Measurements from ENCODE around the gene GALNT9. TPM values are rescaled to one million over a fixed set of nuclear protein-coding genes. Genes with fewer than 3 reads are reported as not detected.

Gene GALNT9
- total RNA-seq, 2 donors from 2014 or later, result 0.14 to 1.0 TPM

- intact Hi-C loops (cut with DNase I), result no loop called here
- no peak for DNase-seq (ENCODE audit: low spot score)
- Histone ChIP-seq H3K27ac (no peak overlapping the region), H3K9me3 (no peaks in the 10 kb centered on the region), H3K36me3 (no peaks in the 10 kb centered on the region), H3K27me3 (replicated peaks; ENCODE audit: insufficient read depth) (peaks cover 31% of the 10 kb centered on the region), H3K4me1 (replicated peaks) (no peaks in the 10 kb centered on the region), H3K4me3 (no peak overlapping the region)
- TF ChIP-seq, protein P1, sequence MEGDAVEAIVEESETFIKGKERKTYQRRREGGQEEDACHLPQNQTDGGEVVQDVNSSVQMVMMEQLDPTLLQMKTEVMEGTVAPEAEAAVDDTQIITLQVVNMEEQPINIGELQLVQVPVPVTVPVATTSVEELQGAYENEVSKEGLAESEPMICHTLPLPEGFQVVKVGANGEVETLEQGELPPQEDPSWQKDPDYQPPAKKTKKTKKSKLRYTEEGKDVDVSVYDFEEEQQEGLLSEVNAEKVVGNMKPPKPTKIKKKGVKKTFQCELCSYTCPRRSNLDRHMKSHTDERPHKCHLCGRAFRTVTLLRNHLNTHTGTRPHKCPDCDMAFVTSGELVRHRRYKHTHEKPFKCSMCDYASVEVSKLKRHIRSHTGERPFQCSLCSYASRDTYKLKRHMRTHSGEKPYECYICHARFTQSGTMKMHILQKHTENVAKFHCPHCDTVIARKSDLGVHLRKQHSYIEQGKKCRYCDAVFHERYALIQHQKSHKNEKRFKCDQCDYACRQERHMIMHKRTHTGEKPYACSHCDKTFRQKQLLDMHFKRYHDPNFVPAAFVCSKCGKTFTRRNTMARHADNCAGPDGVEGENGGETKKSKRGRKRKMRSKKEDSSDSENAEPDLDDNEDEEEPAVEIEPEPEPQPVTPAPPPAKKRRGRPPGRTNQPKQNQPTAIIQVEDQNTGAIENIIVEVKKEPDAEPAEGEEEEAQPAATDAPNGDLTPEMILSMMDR (IDR thresholded peaks at IDR 0.05), result no peak
- TF ChIP-seq POLR2AphosphoS5 (IDR thresholded peaks at IDR 0.05), result no peak
- no peak for TF ChIP-seq POLR2A (IDR thresholded peaks at IDR 0.05)
- 42% methylated on average over 8 of the region's 8 CpGs for WGBS
Observed at GRCh38 chr12:132178316-132178715, 151.1 kb downstream of the GALNT9 start.

GRCh38 chr12:132176920-132177551 lies 152.4 kb downstream of the GALNT9 start:
- Histone ChIP-seq H3K27ac (no peak overlapping the region), H3K27me3 (replicated peaks; ENCODE audit: insufficient read depth) (peaks cover 31% of the 10 kb centered on the region), H3K4me1 (replicated peaks) (no peaks in the 10 kb centered on the region), H3K36me3 (no peaks in the 10 kb centered on the region), H3K4me3 (no peak overlapping the region), H3K9me3 (no peaks in the 10 kb centered on the region)
- WGBS, result 79% methylated on average over 25 of the region's 25 CpGs
- DNase-seq (ENCODE audit: low spot score), result no peak
- TF ChIP-seq POLR2AphosphoS5 (IDR thresholded peaks at IDR 0.05) (no peak), POLR2A (IDR thresholded peaks at IDR 0.05) (no peak)
- TF ChIP-seq, protein P1 (IDR thresholded peaks at IDR 0.05), result no peak
- intact Hi-C loops (cut with DNase I), result no loop called here

DNA sequence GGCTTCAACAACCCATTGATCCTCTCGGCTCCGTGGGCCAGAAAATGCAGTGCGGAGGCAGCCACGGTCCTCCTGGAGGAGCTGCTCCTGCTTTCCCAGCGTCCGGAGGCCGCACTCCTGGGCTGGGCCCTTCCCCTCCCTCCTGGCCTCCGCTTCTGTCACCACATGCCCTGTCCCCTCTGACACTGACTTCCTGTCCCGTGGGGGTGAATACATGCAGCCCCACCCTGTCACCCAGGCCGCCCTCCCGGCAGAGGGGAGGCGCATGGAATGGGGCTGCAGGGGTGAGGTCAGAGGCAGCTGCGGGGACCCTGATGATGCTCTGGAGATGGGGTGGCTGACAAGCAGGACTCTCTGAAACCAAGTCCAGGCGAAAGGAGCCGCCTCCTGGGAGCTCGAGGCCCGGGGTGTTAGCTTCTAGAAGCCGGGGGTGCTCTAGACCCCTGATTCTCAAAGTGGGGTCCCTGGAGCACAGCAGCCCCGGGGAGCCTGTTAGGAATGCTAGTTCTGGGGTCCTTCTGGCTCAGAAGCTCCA lies 152.9 kb downstream of the GALNT9 start:
- 58% methylated on average over 19 of the region's 19 CpGs for WGBS
- Histone ChIP-seq H3K4me3 (no peak overlapping the region), H3K27me3 (replicated peaks; ENCODE audit: insufficient read depth) (peaks cover 31% of the 10 kb centered on the region), H3K27ac (no peak overlapping the region), H3K9me3 (no peaks in the 10 kb centered on the region), H3K4me1 (replicated peaks) (no peaks in the 10 kb centered on the region), H3K36me3 (no peaks in the 10 kb centered on the region)
- DNase-seq (ENCODE audit: low spot score), result no peak
- TF ChIP-seq POLR2A (IDR thresholded peaks at IDR 0.05) (no peak), POLR2AphosphoS5 (IDR thresholded peaks at IDR 0.05) (no peak)
- TF ChIP-seq, protein P1 (IDR thresholded peaks at IDR 0.05), result no peak
- intact Hi-C loops (cut with DNase I), result no loop called here

DNA sequence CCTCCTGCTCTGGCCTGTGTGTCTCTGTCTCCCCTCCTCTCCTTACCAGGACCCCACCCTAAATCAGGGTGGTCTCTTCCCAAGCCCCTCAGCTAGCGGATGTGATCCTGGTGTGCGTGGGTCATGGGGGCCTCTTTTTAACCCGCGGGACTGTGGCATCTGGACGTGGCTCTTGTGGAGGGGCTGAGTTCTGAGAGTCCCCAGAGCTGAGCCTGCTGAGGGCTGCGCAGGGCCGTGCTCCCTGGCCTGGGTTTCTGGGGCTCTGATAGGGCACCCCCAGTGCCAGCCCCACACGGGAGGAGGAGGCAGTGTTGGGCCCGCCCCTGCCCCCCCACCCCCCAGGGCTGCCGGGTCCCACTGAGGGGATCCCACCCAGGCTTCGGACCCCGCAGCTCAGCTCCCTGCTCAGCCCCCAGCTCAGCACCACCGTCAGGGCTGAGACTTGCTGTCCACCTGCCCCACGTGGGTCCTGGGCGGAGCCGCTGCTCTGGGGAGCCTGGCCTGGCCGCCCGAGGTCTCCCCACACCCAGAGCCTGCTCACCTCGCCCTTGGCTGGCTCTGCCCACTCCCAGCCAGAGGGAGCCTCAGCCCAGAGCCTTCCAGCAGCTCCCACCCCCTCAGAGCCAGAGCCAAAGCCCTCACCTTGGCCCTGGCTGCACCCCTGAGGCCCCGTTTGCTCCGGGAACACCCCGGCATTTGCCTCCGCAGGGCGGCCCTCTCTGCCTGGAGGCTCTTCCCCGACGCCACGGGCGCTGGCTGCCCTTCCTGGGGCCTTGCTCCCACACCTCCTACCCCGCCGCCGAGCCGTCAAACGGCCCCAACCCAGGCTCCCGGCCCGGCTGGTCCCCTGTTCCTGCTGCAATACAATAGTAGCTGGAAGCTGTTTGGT lies 153.6 kb downstream of the GALNT9 start:
- Histone ChIP-seq H3K4me3 (no peak overlapping the region), H3K27ac (no peak overlapping the region), H3K4me1 (replicated peaks) (peaks cover 3% of the 10 kb centered on the region), H3K36me3 (no peaks in the 10 kb centered on the region), H3K27me3 (replicated peaks; ENCODE audit: insufficient read depth) (peaks cover 31% of the 10 kb centered on the region), H3K9me3 (no peaks in the 10 kb centered on the region)
- TF ChIP-seq POLR2A (IDR thresholded peaks at IDR 0.05), result no peak
- no peak for TF ChIP-seq POLR2AphosphoS5 (IDR thresholded peaks at IDR 0.05)
- TF ChIP-seq, protein P1 (IDR thresholded peaks at IDR 0.05), result no peak
- intact Hi-C loops (cut with DNase I), result no loop called here
- WGBS, result 49% methylated on average over 31 of the region's 35 CpGs
- no peak for DNase-seq (ENCODE audit: low spot score)

All from prostate gland (tissue), 2 donors.